ENCODE data around the gene FGD6.

GRCh38 chr12:95205016-95205624 lies 12.1 kb downstream of the FGD6 start:
- no peak for TF ChIP-seq CTCF (IDR thresholded peaks at IDR 0.05; ENCODE audit: poor library complexity)
- no peak for TF ChIP-seq EZH2 (IDR thresholded peaks at IDR 0.05; ENCODE audit: borderline replicate concordance)
- TF ChIP-seq EZH2phosphoT487 (IDR thresholded peaks at IDR 0.05; ENCODE audit: low read depth, severe bottlenecking, unreplicated experiment): no peak
